ENCODE results near the gene AKR1B1. TPM values are rescaled to one million over a fixed set of nuclear protein-coding genes. Genes with fewer than 3 reads are reported as not detected.

AKR1B1 gene
- total RNA-seq, 1 experiment from 2014 or later: 288 TPM

DNA sequence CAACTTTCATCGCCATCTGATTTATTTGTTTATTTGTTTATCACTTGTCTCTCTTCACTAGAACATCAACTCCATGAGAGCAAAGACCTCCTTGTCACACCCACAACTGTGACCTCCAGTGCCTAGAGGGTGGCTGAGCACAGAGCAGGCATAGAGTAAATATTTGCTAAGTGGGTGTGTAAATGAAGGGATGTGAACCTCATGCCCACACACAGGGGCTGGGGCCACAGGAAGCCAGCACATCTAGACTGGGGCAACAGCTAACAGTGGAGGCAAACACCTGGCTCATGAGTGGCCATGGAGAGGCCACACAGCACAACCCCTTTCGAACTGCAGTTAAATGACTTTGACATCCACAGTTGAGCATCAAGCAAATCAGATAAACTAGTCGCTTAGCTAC is 39.8 kb downstream of the AKR1B1 start:
- no peak for DNase-seq (ENCODE audit: low spot score)

DNA sequence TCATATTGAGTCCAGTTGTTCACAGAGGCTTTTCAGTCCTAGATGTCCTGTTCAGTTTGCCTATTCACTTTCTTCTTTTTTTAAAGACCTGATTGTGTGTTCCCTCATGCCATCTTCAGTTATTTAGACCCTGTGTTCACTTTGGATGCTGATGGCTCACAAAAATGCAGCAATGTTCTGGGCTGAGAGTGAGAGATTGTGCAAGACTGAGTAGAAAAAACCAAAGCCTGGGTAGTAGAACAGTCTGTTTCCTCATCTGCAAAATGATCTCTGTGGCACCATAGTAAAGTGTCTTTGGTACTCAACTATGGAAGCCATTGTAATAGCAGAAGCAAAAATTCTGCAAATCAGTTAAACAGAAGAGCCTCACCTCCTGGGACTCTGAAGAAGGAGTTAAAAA is 43.2 kb downstream of the AKR1B1 start:
- no peak for DNase-seq (ENCODE audit: low spot score)

DNA sequence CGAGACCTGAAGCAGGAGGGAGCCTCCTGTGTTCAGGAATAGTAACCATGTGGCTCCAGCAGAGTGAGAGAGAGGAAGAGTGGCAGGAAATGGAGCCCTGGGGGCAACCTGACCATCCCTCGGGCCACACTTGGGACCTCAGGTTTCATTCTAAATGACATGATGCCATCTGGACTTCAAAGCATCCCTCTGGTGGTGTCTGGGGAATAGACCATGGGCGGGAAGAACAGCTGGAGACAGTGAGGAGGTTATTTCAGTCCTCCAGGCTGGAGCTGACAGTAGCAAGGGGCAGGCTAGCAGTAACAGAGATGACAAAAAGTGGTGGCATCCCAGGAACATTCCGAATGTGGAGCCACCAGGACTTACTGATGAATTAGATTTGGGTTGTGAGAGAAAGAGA is 44.8 kb downstream of the AKR1B1 start:
- DNase-seq (ENCODE audit: low spot score): no peak

DNA sequence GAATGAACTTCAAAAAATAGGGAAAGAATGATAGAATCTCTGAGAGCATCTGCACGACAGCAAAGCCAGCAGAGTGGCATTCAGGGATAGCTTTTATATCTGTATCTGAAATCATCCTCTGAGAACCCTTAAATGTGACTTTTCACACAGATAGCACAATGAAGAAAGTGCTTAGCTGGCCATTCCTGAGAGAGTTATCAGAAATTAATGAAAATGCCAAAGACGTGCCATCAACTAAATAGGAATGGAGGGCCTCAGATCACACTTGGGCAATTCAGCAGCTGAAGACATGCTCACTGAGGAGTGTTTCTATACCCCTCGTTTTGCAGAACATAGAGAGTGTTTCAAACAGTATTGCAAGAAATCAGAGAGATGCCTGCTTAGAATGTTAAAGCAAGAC is 51.6 kb downstream of the AKR1B1 start:
- DNase-seq (ENCODE audit: low spot score): no peak

DNA sequence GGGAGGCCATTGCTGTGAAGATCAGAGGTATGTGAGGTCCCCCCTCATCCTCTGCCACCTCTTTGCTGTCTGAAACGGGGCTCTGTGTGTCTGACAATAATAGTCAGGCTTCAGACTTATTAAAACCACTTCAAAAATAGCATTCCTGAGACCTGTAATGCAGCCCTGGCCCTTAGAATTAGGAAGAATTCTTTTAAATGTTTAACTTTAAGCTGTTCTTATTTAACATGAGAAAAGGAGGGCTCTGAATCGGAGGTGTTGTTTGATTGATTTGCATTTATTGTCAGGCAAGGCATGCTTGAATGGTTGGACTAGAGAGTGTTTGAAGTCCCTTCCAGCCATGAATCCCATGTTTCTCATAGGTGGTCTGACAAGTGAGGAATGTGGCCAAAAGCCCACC is 52.5 kb downstream of the AKR1B1 start:
- DNase-seq (ENCODE audit: low spot score): no peak

DNA sequence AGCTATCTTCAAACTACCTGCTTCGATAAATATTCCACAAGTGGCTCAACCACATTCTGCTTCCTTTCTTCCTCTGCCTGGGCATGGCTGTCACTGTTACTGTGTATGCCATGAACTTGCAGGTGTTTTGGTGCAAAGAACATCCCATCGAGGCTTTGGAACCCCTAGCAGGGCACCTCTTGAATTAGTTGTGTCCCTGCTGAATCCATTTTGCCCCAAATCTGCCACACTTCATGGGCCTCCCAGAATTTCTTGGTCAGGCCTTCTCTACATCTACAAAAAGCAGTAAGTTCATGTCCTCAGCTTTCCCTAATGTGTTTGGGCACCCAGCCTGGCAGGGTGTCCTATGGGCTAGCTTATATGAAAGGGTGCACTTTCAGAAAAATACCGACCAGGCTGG is 53.6 kb downstream of the AKR1B1 start:
- no peak for DNase-seq (ENCODE audit: low spot score)

DNA sequence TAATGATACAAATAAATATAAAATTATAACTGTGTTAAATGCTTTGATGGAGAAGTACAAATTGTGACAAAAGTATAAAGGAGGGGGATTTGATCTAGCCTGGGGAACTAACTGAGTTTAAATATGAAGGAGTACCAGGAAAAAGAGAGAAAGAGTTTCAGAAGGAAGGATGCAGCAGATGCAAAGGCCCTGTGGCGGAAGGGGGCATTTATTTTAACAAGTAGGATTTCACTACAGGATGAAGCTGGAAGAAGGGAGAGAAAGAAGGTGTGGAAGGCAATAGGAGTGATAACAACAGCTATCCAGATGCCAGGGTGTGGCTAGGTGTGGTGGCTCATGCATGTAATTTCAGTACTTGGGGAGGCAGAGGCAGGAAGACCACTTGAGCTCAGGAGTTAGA is 55.8 kb downstream of the AKR1B1 start:
- no peak for DNase-seq (ENCODE audit: low spot score)

DNA sequence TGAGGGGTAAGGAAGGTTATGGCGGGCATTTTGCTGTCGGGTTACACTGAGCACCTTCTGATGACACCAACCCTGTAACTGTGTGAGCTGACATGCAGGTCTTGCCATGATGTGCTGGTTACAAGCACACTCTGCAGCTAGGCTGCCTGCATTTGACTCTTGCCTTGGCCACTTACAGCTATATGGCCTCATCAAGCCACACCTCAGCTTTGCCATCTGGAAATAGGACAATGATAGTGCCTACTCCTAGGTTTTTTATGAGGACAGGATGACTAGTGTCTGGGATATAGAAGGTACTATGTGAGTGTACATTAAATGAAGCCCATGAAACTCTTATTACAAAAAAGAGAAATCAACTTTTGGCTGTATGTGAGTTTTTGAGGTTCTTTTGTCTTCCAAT is 58.0 kb downstream of the AKR1B1 start:
- no peak for DNase-seq (ENCODE audit: low spot score)

DNA sequence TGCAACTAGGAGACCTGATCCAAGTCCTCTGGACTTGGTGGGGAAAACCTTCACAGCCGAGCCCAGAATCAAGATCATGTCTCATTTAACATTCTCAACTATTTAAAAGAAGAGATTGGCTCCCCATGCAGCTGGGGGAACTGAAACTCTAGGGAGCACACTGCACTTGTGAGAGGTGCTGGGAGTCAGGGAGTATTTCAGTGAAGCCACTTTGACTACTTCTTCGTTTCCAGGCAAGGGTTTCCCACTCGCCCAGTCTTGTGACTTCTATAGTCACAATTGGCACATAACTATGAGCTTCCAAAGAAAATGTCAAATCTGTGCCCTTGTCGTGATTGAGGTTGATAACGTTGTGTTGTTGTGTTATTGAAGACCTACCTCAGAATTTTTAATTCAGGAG is 62.9 kb downstream of the AKR1B1 start:
- no peak for DNase-seq (ENCODE audit: low spot score)

DNA sequence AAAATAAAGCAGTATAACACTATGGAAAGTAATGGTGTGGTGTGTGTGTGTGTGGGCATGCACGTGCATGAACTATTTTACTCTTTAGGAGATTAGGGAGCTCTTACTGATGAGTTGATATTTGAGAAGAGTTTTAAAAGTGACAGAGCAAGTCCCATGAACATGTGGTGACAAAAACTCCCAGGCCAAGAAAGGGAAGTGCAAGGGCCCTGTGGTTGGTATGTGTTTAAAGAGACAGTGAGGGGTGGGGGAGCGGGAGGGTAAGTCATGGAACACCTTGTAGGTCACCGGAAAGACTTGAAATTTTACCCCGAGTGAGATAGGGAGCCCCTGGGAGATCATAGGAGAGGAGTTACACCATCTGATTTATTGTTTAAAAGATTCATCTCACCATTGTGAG is 63.3 kb downstream of the AKR1B1 start:
- DNase-seq (ENCODE audit: low spot score): no peak

DNA sequence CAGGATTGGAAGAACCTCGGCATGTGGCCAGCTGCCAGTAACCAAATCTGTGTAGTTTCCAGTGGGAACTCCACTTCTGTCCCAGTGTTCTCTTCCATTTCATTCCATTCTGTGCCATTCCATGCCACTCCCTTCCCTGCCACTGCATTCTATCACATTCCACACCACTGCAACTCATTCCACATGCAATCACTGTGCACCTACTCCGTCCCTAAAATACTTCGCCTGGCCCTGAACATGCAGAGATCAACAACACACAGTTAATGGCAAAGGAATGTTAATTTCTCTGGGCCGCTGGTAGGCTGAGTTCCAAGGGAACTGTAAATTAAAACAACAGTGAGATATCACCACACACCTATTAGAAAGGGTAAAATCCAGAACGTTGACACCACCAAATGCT is 64.8 kb downstream of the AKR1B1 start:
- no peak for DNase-seq (ENCODE audit: low spot score)

Other genes with a start within 250 kb of the AKR1B1 start
- 23.9 and 25.8 TPM in 2 replicates for gene SLC35B4, start 142.2 kb downstream of the AKR1B1 start, total RNA-seq (2014; rRNA removed; shearing (Covaris generic))
- gene AKR1B10, start 68.5 kb upstream of the AKR1B1 start, total RNA-seq (2014; rRNA removed; shearing (Covaris generic)): 172 and 178 TPM in 2 replicates
- 0.14 TPM in 1 of 2 replicates, not detected in the other for gene AKR1B15, start 90.0 kb upstream of the AKR1B1 start, total RNA-seq (2014; rRNA removed; shearing (Covaris generic))
- 16.8 and 25.4 TPM in 2 replicates for gene BPGM, start 187.8 kb upstream of the AKR1B1 start, total RNA-seq (2014; rRNA removed; shearing (Covaris generic))

All from H4 (cell line).